ENCODE results near the gene ISY1.

GRCh38 chr3:129204473-129204872 lies 43.6 kb upstream of the ISY1 start:
- TF ChIP-seq, protein P1, sequence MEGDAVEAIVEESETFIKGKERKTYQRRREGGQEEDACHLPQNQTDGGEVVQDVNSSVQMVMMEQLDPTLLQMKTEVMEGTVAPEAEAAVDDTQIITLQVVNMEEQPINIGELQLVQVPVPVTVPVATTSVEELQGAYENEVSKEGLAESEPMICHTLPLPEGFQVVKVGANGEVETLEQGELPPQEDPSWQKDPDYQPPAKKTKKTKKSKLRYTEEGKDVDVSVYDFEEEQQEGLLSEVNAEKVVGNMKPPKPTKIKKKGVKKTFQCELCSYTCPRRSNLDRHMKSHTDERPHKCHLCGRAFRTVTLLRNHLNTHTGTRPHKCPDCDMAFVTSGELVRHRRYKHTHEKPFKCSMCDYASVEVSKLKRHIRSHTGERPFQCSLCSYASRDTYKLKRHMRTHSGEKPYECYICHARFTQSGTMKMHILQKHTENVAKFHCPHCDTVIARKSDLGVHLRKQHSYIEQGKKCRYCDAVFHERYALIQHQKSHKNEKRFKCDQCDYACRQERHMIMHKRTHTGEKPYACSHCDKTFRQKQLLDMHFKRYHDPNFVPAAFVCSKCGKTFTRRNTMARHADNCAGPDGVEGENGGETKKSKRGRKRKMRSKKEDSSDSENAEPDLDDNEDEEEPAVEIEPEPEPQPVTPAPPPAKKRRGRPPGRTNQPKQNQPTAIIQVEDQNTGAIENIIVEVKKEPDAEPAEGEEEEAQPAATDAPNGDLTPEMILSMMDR (IDR thresholded peaks at IDR 0.05) = no peak
- no peak for TF ChIP-seq POLR2AphosphoS5 (IDR thresholded peaks at IDR 0.05; ENCODE audit: insufficient read depth in 1 of 2, low read depth in 1 of 2)
